HL-60 (cell line): ENCODE results near the gene EIF4E1B.

ENCODE experiments used
- DNase-seq, 2 experiments: peaks; one replicate each; pipeline ENCODE4 v3.0.0-alpha.2; 2010 to 2020; ENCODE audit warnings: low read depth in 1 of 2, low spot score in 1 of 2
- H3K27ac ChIP-seq: fragments of 250-450 bp; sonication (Bioruptor Pico); replicated peaks from 2 replicates; pipeline ENCODE4 v1.5.1; 2020; ENCODE audit warnings: mild to moderate bottlenecking, moderate library complexity
- H3K27me3 ChIP-seq: fragments of 250-450 bp; sonication (Bioruptor Pico); 2 replicates; pipeline ENCODE4 v1.5.1; 2021; ENCODE audit warnings: mild to moderate bottlenecking, moderate library complexity; ENCODE audit not compliant: insufficient read depth, poor library complexity, severe bottlenecking
- H3K4me3 ChIP-seq: replicated peaks from 2 replicates; pipeline ENCODE4 v1.5.1; 2011; ENCODE audit warnings: mild to moderate bottlenecking, control low read depth, low read length; ENCODE audit not compliant: insufficient read depth
- GABPA ChIP-seq: IDR thresholded peaks from 2 replicates; pipeline ENCODE4 v1.6.1; 2012; ENCODE audit warnings: low read depth
- POLR2AphosphoS5 ChIP-seq: IDR thresholded peaks from 2 replicates; pipeline ENCODE4 v1.6.1; 2012; ENCODE audit warnings: low read depth
- REST ChIP-seq: IDR thresholded peaks from 2 replicates; pipeline ENCODE4 v1.6.1; 2012; ENCODE audit warnings: low read depth; ENCODE audit not compliant: insufficient replicate concordance
- SPI1 ChIP-seq: IDR thresholded peaks from 2 replicates; pipeline ENCODE4 v1.6.1; 2012; ENCODE audit warnings: low read depth, mild to moderate bottlenecking, borderline replicate concordance
- TF ChIP-seq, protein P1 (sequence below): IDR thresholded peaks from one replicate; pipeline ENCODE4 v1.5.1; 2011; ENCODE audit warnings: low read length, control low read depth, inconsistent platforms; ENCODE audit not compliant: insufficient read depth

Gene EIF4E1B

GRCh38 chr5:176680226-176680563 lies 49.7 kb downstream of the EIF4E1B start:
- Histone ChIP-seq H3K27me3 (peaks cover 30% of the 10 kb centered on the region), H3K27ac (no peak overlapping the region), H3K4me3 (no peak overlapping the region)
- TF ChIP-seq, protein P1, sequence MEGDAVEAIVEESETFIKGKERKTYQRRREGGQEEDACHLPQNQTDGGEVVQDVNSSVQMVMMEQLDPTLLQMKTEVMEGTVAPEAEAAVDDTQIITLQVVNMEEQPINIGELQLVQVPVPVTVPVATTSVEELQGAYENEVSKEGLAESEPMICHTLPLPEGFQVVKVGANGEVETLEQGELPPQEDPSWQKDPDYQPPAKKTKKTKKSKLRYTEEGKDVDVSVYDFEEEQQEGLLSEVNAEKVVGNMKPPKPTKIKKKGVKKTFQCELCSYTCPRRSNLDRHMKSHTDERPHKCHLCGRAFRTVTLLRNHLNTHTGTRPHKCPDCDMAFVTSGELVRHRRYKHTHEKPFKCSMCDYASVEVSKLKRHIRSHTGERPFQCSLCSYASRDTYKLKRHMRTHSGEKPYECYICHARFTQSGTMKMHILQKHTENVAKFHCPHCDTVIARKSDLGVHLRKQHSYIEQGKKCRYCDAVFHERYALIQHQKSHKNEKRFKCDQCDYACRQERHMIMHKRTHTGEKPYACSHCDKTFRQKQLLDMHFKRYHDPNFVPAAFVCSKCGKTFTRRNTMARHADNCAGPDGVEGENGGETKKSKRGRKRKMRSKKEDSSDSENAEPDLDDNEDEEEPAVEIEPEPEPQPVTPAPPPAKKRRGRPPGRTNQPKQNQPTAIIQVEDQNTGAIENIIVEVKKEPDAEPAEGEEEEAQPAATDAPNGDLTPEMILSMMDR: no peak
- TF ChIP-seq REST (no peak), SPI1 (no peak), POLR2AphosphoS5 (no peak), GABPA (no peak)
- DNase-seq: no peak

- DNase-seq: no peak
- Histone ChIP-seq H3K27ac (no peak overlapping the region), H3K27me3 (peaks cover 30% of the 10 kb centered on the region), H3K4me3 (no peak overlapping the region)
- TF ChIP-seq GABPA (no peak), SPI1 (no peak), REST (no peak), POLR2AphosphoS5 (no peak)
- TF ChIP-seq, protein P1: no peak
Observed at GRCh38 chr5:176682016-176682531, 51.6 kb downstream of the EIF4E1B start.

DNA sequence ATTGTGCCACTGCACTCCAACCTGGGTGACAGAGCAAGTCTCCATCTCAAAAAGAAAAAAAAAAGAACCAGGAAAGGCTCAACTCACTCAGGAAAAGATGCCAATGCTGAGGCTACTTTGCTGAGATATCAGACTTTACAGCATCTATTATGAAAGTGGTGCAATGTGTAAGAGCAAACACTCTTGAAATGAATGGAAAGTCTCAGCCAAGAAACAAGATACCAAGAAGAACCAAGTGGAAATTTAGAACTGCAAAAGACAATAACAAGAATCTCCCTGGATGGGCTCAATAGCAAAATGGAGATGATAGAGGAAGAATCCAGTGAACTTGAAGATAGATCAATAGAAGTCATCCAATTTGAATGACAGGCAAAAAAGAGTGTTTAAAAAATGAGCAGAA lies 54.5 kb downstream of the EIF4E1B start:
- no peak for TF ChIP-seq GABPA
- TF ChIP-seq, protein P1: no peak
- no peak for TF ChIP-seq SPI1
- TF ChIP-seq POLR2AphosphoS5: no peak
- TF ChIP-seq REST: no peak
- Histone ChIP-seq H3K27me3 (peaks cover 25% of the 10 kb centered on the region), H3K4me3 (no peak overlapping the region), H3K27ac (no peak overlapping the region)
- no peak for DNase-seq
